ENCODE results near the gene MAD2L2.

The MAD2L2 gene

GRCh38 chr1:11626551-11626950, 54.4 kb downstream of the MAD2L2 start:
- no peak overlapping the region for H2AFZ ChIP-seq (ENCODE audit: low read length)
- no peaks in the 10 kb centered on the region for H3K4me1 ChIP-seq (ENCODE audit: low read length)
- no peak overlapping the region for H3K4me3 ChIP-seq (ENCODE audit: low read length)
- no peaks in the 10 kb centered on the region for H4K20me1 ChIP-seq (ENCODE audit: insufficient read depth, low read length)
- no peaks in the 10 kb centered on the region for H3F3A ChIP-seq (ENCODE audit: insufficient read depth, low read length)
- H3K27ac ChIP-seq (ENCODE audit: low read length), result no peak overlapping the region
- no peaks in the 10 kb centered on the region for H3K9me2 ChIP-seq (replicated peaks; ENCODE audit: insufficient read depth, low read length)
- TF ChIP-seq EZH2phosphoT487 (IDR thresholded peaks at IDR 0.05; ENCODE audit: low read length), result no peak
- no peak for TF ChIP-seq CTCF (IDR thresholded peaks at IDR 0.05; ENCODE audit: low read length)
- no peak for TF ChIP-seq EZH2 (optimal IDR thresholded peaks at IDR 0.05; ENCODE audit: low read depth, low read length)
- no peaks in the 10 kb centered on the region for H3K79me2 ChIP-seq (ENCODE audit: low read length)
- H3K36me3 ChIP-seq (replicated peaks; ENCODE audit: insufficient read depth, low read length), result no peaks in the 10 kb centered on the region
- DNase-seq, result no peak
- peaks cover 96% of the 10 kb centered on the region for H3K27me3 ChIP-seq (replicated peaks; ENCODE audit: insufficient read depth, low read length)
- no peaks in the 10 kb centered on the region for H3K9me3 ChIP-seq (replicated peaks; ENCODE audit: insufficient read depth, low read length)
- H3K9ac ChIP-seq (ENCODE audit: low read length), result no peak overlapping the region
- no peak overlapping the region for H3K4me2 ChIP-seq (ENCODE audit: low read depth, low read length)

All from MM.1S (cell line).